IMR-90 (cell line): ENCODE data around the gene CDC42EP5. TPM values are rescaled to one million over a fixed set of nuclear protein-coding genes. Genes with fewer than 3 reads are reported as not detected.

Experiments
- ATAC-seq: fragments of 200-7000 bp; cut with Tn5 transposase; 2 replicates; pipeline ENCODE4 v1.9.1; 2020; ENCODE audit warnings: low read depth, mild to moderate bottlenecking, moderate library complexity
- BruUV-seq: library from RNA; stranded (reverse); fragments of 400-500 nt; replicated peaks from 2 replicates; lab custom pipeline; 2021; lab: Mats Ljungman, UMichigan
- CTCF ChIA-PET: fragments of 300-600 bp; formaldehyde crosslinking; extraction: SDS; loops from one replicate; lab custom pipeline; 2021; ENCODE audit warnings: antibody characterized with exemption; lab: Yijun Ruan, JAX
- POLR2A ChIA-PET: fragments of 300-600 bp; sonication (Branson Sonifier 250); formaldehyde crosslinking; loops from one replicate; lab custom pipeline; 2022; ENCODE audit warnings: antibody characterized with exemption; ENCODE audit not compliant: unreplicated experiment; lab: Charles Lee
- DNase-seq: peaks from one replicate; pipeline ENCODE4 v3.0.0; 2013
- H2AFZ ChIP-seq: replicated peaks from 2 replicates; pipeline ENCODE3; 2013; ENCODE audit warnings: low read length, mild to moderate bottlenecking; ENCODE audit not compliant: poor library complexity
- H2AK5ac ChIP-seq: 2 replicates; pipeline ENCODE4 v1.6.1; 2013; ENCODE audit warnings: low read depth, low read length, inconsistent platforms
- H2AK9ac ChIP-seq: replicated peaks from 2 replicates; pipeline ENCODE3; 2013; ENCODE audit warnings: mild to moderate bottlenecking, low read depth, low read length, moderate library complexity; ENCODE audit not compliant: poor library complexity
- H2BK120ac ChIP-seq: 2 replicates; pipeline ENCODE4 v1.6.1; 2013; ENCODE audit warnings: low read depth, low read length, inconsistent platforms
- H2BK15ac ChIP-seq: 3 replicates; pipeline ENCODE4 v1.6.1; 2013; ENCODE audit warnings: low read depth, low read length, inconsistent platforms
- H2BK20ac ChIP-seq: 2 replicates; pipeline ENCODE4 v1.6.1; 2013; ENCODE audit warnings: low read depth, mild to moderate bottlenecking, inconsistent platforms, low read length, moderate library complexity
- H2BK5ac ChIP-seq: 2 replicates; pipeline ENCODE4 v1.6.1; 2013; ENCODE audit warnings: mild to moderate bottlenecking, low read depth, low read length, inconsistent platforms; ENCODE audit not compliant: poor library complexity, severe bottlenecking
- H3K14ac ChIP-seq: replicated peaks from 2 replicates; pipeline ENCODE4 v1.6.1; 2013; ENCODE audit warnings: low read depth, low read length, inconsistent platforms
- H3K18ac ChIP-seq: 2 replicates; pipeline ENCODE4 v1.6.1; 2013; ENCODE audit warnings: low read depth, low read length, control low read depth
- H3K23ac ChIP-seq: 2 replicates; pipeline ENCODE4 v1.6.1; 2013; ENCODE audit warnings: low read depth, low read length, inconsistent platforms
- H3K27ac ChIP-seq: 2 replicates; pipeline ENCODE4 v1.5.1; 2013; ENCODE audit warnings: mild to moderate bottlenecking, control low read depth, low read length; ENCODE audit not compliant: insufficient read depth
- H3K27me3 ChIP-seq: 2 replicates; pipeline ENCODE4 v1.6.1; 2013; ENCODE audit warnings: low read length; ENCODE audit not compliant: control insufficient read depth, insufficient read depth
- H3K36me3 ChIP-seq: 2 replicates; pipeline ENCODE4 v1.6.1; 2013; ENCODE audit warnings: low read length, mixed read lengths; ENCODE audit not compliant: control insufficient read depth, insufficient read depth
- H3K4ac ChIP-seq: 2 replicates; pipeline ENCODE4 v1.6.1; 2013; ENCODE audit warnings: low read depth, low read length, inconsistent platforms
- H3K4me1 ChIP-seq: 2 replicates; pipeline ENCODE4 v1.6.1; 2013; ENCODE audit warnings: low read length, mixed read lengths; ENCODE audit not compliant: control insufficient read depth, insufficient read depth
- H3K4me2 ChIP-seq: 2 replicates; pipeline ENCODE4 v1.6.1; 2013; ENCODE audit warnings: low read depth, mild to moderate bottlenecking, control low read depth, low read length, moderate library complexity
- H3K4me3 ChIP-seq: 2 replicates; pipeline ENCODE4 v1.5.1; 2013; ENCODE audit warnings: low read depth, mild to moderate bottlenecking, control low read depth, low read length, moderate library complexity; ENCODE audit not compliant: insufficient read depth
- H3K56ac ChIP-seq: 2 replicates; pipeline ENCODE4 v1.6.1; 2013; ENCODE audit warnings: low read length, inconsistent platforms; ENCODE audit not compliant: insufficient read depth; ENCODE audit errors: extremely low read depth
- H3K79me1 ChIP-seq, 2 experiments: 2 replicates each; pipeline ENCODE4 v1.6.1; 2013; ENCODE audit warnings: low read length in 2 of 2, inconsistent platforms in 1 of 2, low read depth in 1 of 2
- H3K9ac ChIP-seq: 2 replicates; pipeline ENCODE4 v1.6.1; 2013; ENCODE audit warnings: low read depth, low read length, control low read depth
- H3K9me1 ChIP-seq: 2 replicates; pipeline ENCODE4 v1.6.1; 2013; ENCODE audit warnings: low read length, inconsistent platforms; ENCODE audit not compliant: insufficient read depth
- H3K9me3 ChIP-seq: 2 replicates; pipeline ENCODE4 v1.6.1; 2013; ENCODE audit warnings: low read length; ENCODE audit not compliant: control insufficient read depth, insufficient read depth
- H4K20me1 ChIP-seq: 2 replicates; pipeline ENCODE4 v1.6.1; 2013; ENCODE audit warnings: low read length, inconsistent platforms; ENCODE audit not compliant: insufficient read depth
- H4K5ac ChIP-seq: 2 replicates; pipeline ENCODE4 v1.6.1; 2013; ENCODE audit warnings: mild to moderate bottlenecking, low read depth, low read length, control low read depth
- H4K8ac ChIP-seq, 2 experiments: 2 replicates each; pipeline ENCODE4 v1.6.1; 2013; ENCODE audit warnings: low read depth in 2 of 2, low read length in 2 of 2, control low read depth in 1 of 2, inconsistent platforms in 1 of 2
- H4K91ac ChIP-seq: 2 replicates; pipeline ENCODE4 v1.6.1; 2013; ENCODE audit warnings: low read depth, low read length, inconsistent platforms; ENCODE audit not compliant: insufficient read depth
- CEBPB ChIP-seq: IDR thresholded peaks from 2 replicates; pipeline ENCODE4 v1.6.1; 2012; ENCODE audit warnings: low read depth, low read length, improper control_type of control experiment
- FOS ChIP-seq: fragments of 150-350 bp; IDR thresholded peaks from 2 replicates; pipeline ENCODE4 v1.6.1; 2016; ENCODE audit warnings: low read depth, low read length
- MAZ ChIP-seq: IDR thresholded peaks from 2 replicates; pipeline ENCODE4 v1.6.1; 2012; ENCODE audit warnings: low read depth, mild to moderate bottlenecking, low read length, improper control_type of control experiment, moderate library complexity, borderline replicate concordance
- RCOR1 ChIP-seq: IDR thresholded peaks from 2 replicates; pipeline ENCODE4 v1.6.1; 2012; ENCODE audit warnings: mild to moderate bottlenecking, low read length, improper control_type of control experiment; ENCODE audit not compliant: insufficient replicate concordance
- RFX5 ChIP-seq: IDR thresholded peaks from 2 replicates; pipeline ENCODE4 v1.8.0; 2012; ENCODE audit warnings: low read depth, mild to moderate bottlenecking, low read length, moderate library complexity
- WGBS, 2 experiments: methylation state at CpG; one replicate each; pipeline versions ENCODE4 v1.1.5 to v1.1.7; 2013; ENCODE audit warnings: missing lambda C conversion rate in 2 of 2; ENCODE audit not compliant: insufficient read length in 1 of 2; ENCODE audit errors: extremely low coverage in 2 of 2; 5-methylcytosine and 5-hydroxymethylcytosine counted together
- dilution Hi-C: fragments of 300-500 bp; cut with HindIII; formaldehyde crosslinking; loops from one replicate; pipeline ENCODE4 v1.14.3; 2018; ENCODE audit warnings: low sequenced_read_pairs; ENCODE audit not compliant: unreplicated experiment
- in situ Hi-C: fragments of 300-500 bp; cut with MboI; formaldehyde crosslinking; loops from 3 replicates; pipeline ENCODE4 v1.14.3; 2019; ENCODE audit warnings: low sequenced_read_pairs, inconsistent platforms, mixed read lengths
- intact Hi-C: fragments of 100-400 bp; cut with micrococcal nuclease; formaldehyde crosslinking; loops from 2 replicates; pipeline ENCODE4 v1.10.0; 2022
- polyA plus RNA-seq, 3 experiments: library from polyadenylated mRNA; depleted of rRNA; stranded (reverse); fragments of >200 nt; gene quantifications; 2 replicates each; pipeline ENCODE4 v1.2.3, GENCODE V29; 2012; ENCODE audit warnings: low replicate concordance in 1 of 3
- total RNA-seq: library from RNA; depleted of rRNA; stranded (reverse); fragments of >200 nt; gene quantifications from 2 replicates; pipeline ENCODE4 v1.2.3, GENCODE V29; 2012

The CDC42EP5 gene
- total and polyA plus RNA-seq, 2 of the 4 experiments (the other 2 are of a cell fraction) = 7.2 to 25.3 TPM

DNA sequence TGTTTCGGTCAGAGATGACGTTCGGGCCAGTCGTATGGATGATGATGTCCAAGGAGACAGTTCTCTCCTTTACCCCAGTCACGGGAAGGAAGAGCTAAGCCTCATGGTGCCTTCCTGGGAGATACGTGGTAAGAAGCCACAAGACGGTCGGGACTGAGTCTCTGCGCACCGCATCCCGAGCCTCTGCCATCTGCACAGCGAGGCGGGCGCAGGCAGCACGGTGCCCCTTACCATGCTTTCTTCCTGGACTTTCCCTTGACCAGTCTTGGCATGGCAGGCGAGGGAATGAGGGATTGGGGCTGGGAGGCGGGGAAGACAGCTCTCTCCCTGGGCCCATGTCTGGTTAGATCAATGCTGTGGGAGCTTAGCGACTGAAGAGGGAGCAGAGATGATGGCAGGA lies 19.5 kb upstream of the CDC42EP5 start:
- ChIA-PET CTCF (no interaction called here), POLR2A (no interaction called here)
- Histone ChIP-seq H3K9me3 (no peaks in the 10 kb centered on the region), H3K4me2 (no peak overlapping the region), H3K14ac (no peak overlapping the region), H3K36me3 (no peaks in the 10 kb centered on the region), H2BK5ac (no peak overlapping the region), H3K27me3 (no peaks in the 10 kb centered on the region), H3K79me1 (no peaks in the 10 kb centered on the region), H3K23ac (no peak overlapping the region), H4K8ac (no peak overlapping the region), H2BK15ac (no peak overlapping the region), H3K4ac (no peak overlapping the region), H4K91ac (no peak overlapping the region), H2BK20ac (no peak overlapping the region), H3K56ac (no peak overlapping the region), H3K27ac (no peak overlapping the region), H3K18ac (no peak overlapping the region), H3K9ac (no peak overlapping the region), H2AK5ac (no peak overlapping the region), H2BK120ac (no peak overlapping the region), H4K20me1 (no peaks in the 10 kb centered on the region), H4K5ac (no peak overlapping the region), H2AK9ac (no peak overlapping the region), H2AFZ (no peak overlapping the region), H3K4me3 (no peak overlapping the region), H3K4me1 (no peaks in the 10 kb centered on the region), H3K9me1 (no peaks in the 10 kb centered on the region; the same call in 1 of the 2 replicates)
- TF ChIP-seq RCOR1 (no peak), RFX5 (no peak), MAZ (no peak), CEBPB (no peak), FOS (no peak)
- BruUV-seq = no TSS peak
- dilution Hi-C loops = no loop called here
- ATAC-seq (no peak), DNase-seq (no peak)
- in situ Hi-C loops = no loop called here
- 74% methylated on average over 8 of the region's 18 CpGs; no CpG with 5 or more reads in 1 of the 2 experiments for WGBS, 2 experiments
- intact Hi-C loops = no loop called here
